Activated CD8-positive, alpha-beta memory T cell treated with anti-CD3 and anti-CD28 coated beads for 36 hours (primary cell): Measurements from ENCODE around the gene DCAF15. TPM values are rescaled to one million over a fixed set of nuclear protein-coding genes. Genes with fewer than 3 reads are reported as not detected.

Experiments
- CTCF ChIA-PET: fragments of 350-600 bp; sonication (Branson Sonifier 250); formaldehyde crosslinking; loops from one replicate; lab custom pipeline; 2021; ENCODE audit warnings: antibody characterized with exemption; lab: Charles Lee
- POLR2A ChIA-PET: fragments of 350-600 bp; sonication (Branson Sonifier 250); formaldehyde crosslinking; loops from one replicate; lab custom pipeline; 2021; ENCODE audit warnings: antibody characterized with exemption; lab: Charles Lee
- total RNA-seq, 2 experiments: library from RNA; stranded (reverse); gene quantifications; one replicate each; pipeline ENCODE4 v1.2.3, GENCODE V29; 2021

The DCAF15 gene
- total RNA-seq, 2 experiments from 2014 or later, result 59.9 to 65.3 TPM

DNA sequence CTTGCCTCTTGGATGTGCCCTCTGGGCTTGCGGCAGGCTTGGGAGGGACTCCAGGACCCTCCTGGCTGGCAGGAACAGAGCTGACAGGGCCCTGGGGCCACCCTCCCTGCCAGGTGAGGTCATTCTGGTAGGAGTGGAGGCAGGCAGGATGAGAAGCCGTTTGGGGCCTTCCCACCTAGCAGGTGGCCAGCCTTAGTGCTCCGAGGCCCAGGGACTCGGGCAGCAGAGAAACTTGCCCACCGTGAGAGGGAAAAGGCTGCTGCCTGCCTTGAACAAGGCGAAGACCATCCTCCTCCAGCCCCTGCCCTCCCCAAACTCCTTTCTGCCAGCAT is 45.3 kb downstream of the DCAF15 start:
- CTCF ChIA-PET, result interaction anchor here (1.2 kb wide), 1 partner anchor 75 kb away, joined by 3 read pairs; the partner anchor contains the start of gene MISP3
- POLR2A ChIA-PET, result no interaction called here

DNA sequence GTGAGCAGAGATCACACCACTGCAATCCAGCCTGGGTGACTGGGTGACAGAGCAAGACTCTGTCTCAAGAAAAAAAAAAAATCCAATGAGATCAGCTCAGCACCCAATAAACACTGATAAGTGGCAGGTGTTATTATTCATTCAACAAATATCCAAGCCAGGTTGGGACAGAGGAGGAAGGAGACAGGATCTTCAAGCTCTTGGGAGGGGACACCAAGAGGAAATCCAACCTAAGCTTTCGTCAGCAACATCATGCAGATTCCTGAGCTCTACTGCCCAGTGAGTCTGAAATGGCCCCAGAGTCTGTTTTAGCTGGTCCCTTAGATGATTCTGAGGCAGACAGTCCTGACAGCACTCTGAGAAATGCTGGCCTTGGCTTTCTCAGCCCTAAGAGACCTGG is 46.1 kb downstream of the DCAF15 start:
- CTCF ChIA-PET, result interaction anchor here (0.5 to 1.2 kb wide), 5 partner anchors 14 to 211 kb away, joined by 3 to 4 read pairs (median 3); partner anchors contain the start of genes IL27RA and MISP3
- POLR2A ChIA-PET, result interaction anchor here (1.0 kb wide), 1 partner anchor 14 kb away, joined by 4 read pairs; no protein-coding TSS in a partner anchor

DNA sequence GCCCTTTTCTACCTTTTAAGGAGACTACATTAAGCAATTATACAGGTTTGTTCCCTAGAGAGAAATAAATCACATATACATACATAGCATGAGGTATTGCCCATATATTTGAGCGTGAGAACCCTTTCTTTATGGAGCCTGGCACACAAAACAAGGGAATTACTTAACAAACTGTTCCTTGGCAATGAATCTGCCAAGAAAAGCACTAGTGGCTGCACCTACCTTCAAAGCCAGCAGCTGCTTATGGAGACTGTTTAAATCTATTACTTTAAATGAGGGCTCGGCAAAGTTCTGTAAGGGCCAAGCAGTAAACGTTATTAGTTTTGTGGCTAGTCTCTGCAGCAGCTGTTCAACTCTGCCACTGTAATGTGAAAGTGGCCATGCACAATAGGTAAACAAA is 46.8 kb downstream of the DCAF15 start:
- ChIA-PET CTCF (interaction anchor here (0.5 to 1.2 kb wide), 5 partner anchors 14 to 211 kb away, joined by 3 to 4 read pairs (median 3); partner anchors contain the start of gene IL27RA), POLR2A (interaction anchor here (1.0 kb wide), 1 partner anchor 14 kb away, joined by 4 read pairs; no protein-coding TSS in a partner anchor)

DNA sequence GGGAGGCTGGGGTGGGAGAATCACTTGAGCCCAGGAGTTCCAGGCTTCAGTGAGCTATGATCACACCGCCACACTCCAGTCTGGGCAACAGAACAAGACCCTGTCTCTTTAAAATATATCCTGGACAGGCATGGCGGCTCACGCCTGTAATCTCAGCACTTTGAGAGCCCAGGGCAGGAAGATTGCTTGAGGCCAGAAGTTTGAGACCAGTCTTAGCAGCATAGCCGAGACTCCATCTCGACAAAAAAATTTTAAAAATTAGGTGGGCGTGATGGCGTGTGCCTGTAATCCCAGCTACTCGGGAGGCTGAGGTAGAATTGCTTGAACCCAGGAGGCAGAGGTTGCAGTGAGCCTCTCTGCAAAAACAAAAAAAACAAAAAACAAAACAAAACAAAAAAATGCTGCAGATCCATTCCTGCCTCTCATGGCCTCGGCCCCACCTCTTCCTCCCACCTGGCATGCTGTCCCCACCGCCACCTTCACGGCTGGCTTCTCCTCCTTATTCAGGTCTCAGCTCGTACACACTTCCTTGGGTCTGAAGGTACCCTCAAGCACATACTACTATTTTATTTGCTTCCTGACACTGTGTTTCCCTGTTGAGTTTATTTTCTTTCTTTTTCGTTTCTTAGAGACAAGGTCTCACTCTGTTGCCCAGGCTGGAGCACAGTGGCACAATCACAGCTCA is 48.5 kb downstream of the DCAF15 start:
- ChIA-PET POLR2A (no interaction called here), CTCF (interaction anchor here (1.3 kb wide), 1 partner anchor 13 kb away, joined by 5 read pairs; no protein-coding TSS in a partner anchor)

DNA sequence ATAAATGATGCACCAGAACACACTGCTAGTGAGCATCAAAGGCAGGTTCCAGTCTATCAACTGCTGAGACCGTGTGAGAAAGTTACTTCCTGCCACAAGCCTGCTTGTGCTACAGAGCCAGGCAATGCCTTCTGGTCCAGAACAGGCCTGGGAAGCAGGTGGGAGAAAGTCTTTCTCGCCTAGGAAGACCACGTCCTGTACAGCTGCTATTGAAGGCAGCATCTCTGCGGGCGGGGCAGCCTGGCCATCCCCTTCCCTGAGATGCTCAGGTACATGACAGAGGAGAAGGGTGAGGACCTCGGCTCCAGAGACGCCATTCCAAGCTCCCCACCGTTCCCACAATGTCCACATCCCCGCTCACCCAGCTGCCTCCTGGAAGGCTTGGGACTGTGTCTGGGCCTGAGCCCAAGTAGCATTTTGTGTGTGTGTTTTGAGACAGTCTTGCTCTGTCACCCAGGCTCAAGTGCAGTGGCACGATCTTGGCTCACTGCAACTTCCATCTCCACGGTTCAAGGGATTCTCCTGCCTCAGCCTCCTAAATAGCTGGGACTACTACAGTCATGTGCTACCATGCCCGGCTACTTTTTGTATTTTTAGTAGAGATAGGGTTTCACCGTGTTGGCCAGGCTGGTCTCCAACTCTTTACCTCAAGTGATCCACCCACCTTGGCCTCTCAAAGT is 50.4 kb downstream of the DCAF15 start:
- POLR2A ChIA-PET, result interaction anchor here (0.6 to 1.5 kb wide), 4 partner anchors 12 to 50 kb away, joined by 3 to 9 read pairs (median 6); partner anchors contain the start of gene DCAF15
- CTCF ChIA-PET, result interaction anchor here (1.3 to 1.7 kb wide), 3 partner anchors 16 to 122 kb away, joined by 3 to 4 read pairs (median 3); no protein-coding TSS in a partner anchor

DNA sequence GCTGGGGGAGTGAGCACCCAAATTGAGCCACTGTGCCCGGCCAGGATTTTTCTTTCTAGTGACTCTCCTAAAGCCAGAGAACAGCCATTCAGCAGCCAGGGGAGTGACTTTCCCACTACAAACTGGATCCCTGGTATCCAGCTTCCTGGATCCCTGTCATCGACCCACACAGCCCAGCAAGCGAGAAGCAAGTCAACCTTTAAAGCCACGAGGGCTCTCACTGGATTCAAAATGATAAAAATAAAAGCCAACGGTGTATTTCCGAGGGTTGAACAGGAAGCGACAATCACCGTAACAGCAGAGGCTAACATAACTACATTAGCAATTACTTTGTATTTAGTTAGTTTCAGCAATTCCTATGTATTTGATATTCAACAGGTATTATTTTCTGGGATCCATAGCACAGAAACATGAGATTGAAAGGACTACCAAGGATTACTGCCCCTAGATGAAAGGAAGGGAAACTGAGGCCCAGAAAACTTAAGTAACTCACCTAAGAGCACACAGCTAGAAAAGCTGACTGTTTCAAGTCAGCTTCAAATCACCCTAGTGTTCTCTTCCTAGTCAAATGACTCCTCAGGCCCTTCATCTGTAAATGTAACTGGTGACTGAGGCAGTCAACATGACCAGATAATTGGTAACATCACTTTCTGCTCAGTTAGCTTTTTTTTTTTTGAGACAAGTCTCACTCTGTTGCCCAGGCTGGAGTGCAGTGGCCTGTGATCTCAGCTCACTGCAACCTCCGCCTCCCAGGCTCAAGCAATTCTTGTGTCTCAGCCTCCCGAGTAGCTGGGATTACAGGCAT is 51.1 kb downstream of the DCAF15 start:
- ChIA-PET POLR2A (interaction anchor here (0.6 to 3.8 kb wide), 6 partner anchors 11 to 113 kb away, joined by 3 to 19 read pairs (median 6); partner anchors contain the start of gene DCAF15), CTCF (interaction anchor here (0.6 to 1.7 kb wide), 5 partner anchors 29 to 411 kb away, joined by 3 to 4 read pairs (median 3); partner anchors contain the start of gene IL27RA)

DNA sequence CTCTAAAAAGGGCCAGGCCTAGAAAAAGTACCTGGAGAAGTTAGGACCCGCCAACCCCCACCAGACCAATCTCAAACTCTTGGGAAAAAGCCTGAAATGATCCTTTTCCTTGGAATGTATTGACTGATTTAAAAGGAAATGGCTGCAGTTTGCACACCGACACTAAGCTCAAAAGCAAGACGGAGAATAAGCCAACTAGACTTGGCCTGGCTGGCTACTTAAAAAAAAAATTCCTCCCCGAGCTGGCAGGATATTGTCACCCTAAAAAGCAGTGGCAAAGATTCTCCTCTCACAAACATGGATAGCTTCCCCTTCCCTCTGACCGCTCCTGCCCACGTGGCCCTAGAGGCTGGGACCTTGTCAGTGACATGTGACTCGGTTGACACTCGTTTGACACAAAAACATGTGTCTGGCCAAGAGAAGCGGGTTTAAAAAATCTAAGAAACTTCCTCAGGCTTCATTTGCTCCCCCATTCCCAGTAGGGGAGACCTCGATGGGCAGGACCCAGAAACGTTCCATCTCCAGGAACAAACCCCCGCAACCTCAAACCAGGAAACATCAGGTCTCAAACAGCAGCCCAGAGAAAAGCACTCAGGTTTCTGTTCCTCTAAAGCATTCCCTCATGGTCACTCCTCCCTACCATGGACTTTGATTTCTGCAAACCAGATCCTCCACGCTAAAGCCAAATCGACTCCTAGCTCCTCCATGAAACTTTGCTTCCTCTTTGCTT is 52.5 kb downstream of the DCAF15 start:
- ChIA-PET CTCF (interaction anchor here (1.4 to 1.5 kb wide), 3 partner anchors 27 to 127 kb away, joined by 3 to 4 read pairs (median 3); partner anchors contain the start of gene IL27RA), POLR2A (interaction anchor here (0.7 to 3.8 kb wide), 5 partner anchors 17 to 52 kb away, joined by 3 to 19 read pairs (median 4); partner anchors contain the start of genes DCAF15 and IL27RA)

DNA sequence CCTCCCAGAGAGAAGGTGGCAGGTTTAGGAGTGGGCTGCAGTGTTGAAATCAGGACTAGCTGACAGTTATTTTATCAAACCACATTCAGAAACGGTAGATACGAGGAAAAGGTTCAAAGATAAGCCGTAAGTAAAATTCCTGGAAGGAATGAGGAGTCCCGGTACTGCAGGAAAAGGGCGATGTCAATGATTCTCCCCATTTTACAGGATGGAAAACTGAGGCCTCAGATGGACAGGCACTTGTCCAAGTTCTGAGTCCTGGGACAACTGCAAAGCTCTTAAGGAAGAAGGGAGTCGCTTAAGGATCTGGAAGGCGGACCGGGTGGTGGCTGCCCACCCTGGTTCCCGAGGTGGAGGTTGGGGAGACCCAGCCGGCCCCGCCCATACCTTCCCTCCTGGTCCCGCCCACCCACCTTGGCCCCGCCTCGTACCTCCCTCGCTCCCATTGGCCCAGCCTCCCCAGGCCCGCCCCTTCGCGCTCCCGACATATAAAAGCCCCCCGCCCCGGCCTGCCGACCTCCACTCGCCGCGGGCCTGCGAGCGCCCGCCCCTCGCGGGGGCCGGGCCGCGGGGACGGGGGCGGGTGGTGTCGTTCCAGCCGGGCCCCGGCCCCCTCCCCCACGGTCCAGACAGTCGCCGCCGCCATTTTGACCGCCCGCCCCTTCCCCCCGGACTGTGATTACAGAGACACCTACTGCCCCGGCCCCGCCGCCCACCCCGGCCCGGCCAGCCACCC is 53.2 kb downstream of the DCAF15 start:
- CTCF ChIA-PET, result interaction anchor here (0.9 to 2.3 kb wide), 3 partner anchors 102 to 159 kb away, joined by 3 to 5 read pairs (median 3); no protein-coding TSS in a partner anchor
- POLR2A ChIA-PET, result interaction anchor here (0.6 to 3.8 kb wide), 8 partner anchors 18 to 355 kb away, joined by 3 to 19 read pairs (median 4); partner anchors contain the start of genes ASF1B, DCAF15 and IL27RA

DNA sequence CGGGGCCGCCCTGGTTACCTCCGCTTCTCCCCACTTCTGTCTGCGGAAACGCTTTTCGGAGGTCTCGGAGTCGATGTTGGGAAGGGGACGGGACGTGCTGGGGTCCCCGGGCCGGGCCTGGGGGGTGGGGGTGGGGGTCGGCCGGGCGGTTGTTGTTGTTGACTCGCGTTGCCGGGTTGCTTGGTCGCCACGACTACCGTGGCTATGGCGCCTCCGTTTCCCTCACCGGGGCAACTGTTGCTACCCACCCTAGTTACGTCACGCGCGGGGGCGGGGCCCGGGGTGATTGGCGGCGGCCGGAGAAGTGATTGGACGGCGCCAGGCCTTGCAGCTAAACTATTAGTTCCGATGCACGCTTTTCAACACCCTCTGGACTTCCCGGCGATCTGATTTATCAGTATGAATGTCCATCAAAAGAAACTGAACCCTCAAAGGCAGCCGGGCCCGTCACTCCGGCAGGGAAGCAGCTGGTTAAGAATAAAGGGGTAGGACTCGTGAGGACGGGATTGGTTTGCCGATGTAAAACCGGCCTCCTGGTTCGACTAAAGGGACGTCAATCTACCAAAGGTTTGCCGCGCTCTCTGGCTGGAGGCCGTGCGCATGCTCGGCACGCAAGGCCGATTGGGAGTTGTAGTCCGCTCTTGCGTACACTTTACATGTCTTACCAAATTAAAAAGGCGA is 53.9 kb downstream of the DCAF15 start, which contains the start of gene RFX1:
TSS of gene RFX1 (minus strand) at position 236 of the 681 bp plus-strand sequence. CDS start 12,477 bp downstream, outside the sequence.
- CTCF ChIA-PET, result interaction anchor here (0.5 to 2.3 kb wide), 6 partner anchors 26 to 362 kb away, joined by 3 to 5 read pairs (median 4); partner anchors contain the start of genes DCAF15 and IL27RA
- POLR2A ChIA-PET, result interaction anchor here (0.6 to 3.8 kb wide), 7 partner anchors 19 to 354 kb away, joined by 3 to 19 read pairs (median 5); partner anchors contain the start of genes ASF1B, DCAF15 and IL27RA

DNA sequence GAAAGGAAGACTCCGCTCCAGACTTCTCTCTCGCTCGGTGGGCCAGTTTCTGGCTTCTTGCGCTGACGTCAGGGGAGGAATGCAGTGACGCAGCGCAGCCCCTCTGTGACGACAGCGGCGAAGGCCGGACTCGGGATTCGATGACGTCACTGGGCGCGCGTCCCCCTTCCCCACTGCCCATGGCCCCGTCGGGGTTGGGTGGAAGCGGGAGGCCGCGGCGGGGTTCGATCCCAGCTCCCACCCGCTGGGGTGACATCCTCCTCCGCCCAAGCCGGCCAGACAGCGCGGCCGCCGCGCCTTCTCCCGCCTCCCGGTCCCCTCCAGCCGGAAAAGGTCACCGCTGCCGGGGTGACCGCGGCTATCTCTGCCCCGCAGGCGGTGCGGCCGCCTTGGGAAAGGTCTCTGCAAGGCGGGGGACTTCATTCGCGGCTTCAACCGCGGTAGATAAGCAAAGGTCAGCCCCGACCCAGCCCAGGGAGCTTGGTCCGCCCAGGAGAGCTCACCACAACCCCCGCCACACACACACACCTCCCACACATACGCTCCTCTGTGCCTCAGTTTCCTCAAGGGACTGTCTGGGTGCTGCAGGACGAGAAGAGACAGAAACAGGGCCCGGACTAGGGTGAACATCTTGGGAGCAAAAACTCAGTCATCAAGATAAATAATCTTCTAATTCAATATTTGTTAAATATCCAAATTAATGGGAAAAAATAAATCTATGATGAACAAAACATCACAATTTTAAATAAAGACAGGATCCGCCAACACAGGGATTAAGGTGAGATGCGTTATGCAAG is 54.7 kb downstream of the DCAF15 start:
- ChIA-PET CTCF (interaction anchor here (0.5 to 2.3 kb wide), 7 partner anchors 20 to 362 kb away, joined by 3 to 5 read pairs (median 4); partner anchors contain the start of genes DCAF15 and IL27RA), POLR2A (interaction anchor here (0.5 to 3.8 kb wide), 8 partner anchors 12 to 1285 kb away, joined by 3 to 19 read pairs (median 5); partner anchors contain the start of genes ASF1B, DCAF15 and IL27RA)

Other genes with a start within 250 kb of the DCAF15 start
- gene MRI1, start 188.0 kb upstream of the DCAF15 start, total RNA-seq, result 10 to 100 TPM; 44.6 to 46.1 TPM
- gene C19orf53, start 178.1 kb upstream of the DCAF15 start, total RNA-seq, result 100 to 1,000 TPM; 142 to 148 TPM
- 1 to 10 TPM; 4.9 to 5.8 TPM for gene ZSWIM4, start 157.1 kb upstream of the DCAF15 start, total RNA-seq
- 1 to 10 TPM in 1 of 2 experiments, under 1 TPM in 1; 0.92 to 2.1 TPM for gene NANOS3, start 75.4 kb upstream of the DCAF15 start, total RNA-seq
- gene BRME1, start 46.4 kb upstream of the DCAF15 start, total RNA-seq, result 1 to 10 TPM; 6.9 TPM
- gene CC2D1A, start 46.3 kb upstream of the DCAF15 start, total RNA-seq, result 10 to 100 TPM; 29.4 to 30.5 TPM
- gene PODNL1, start 14.1 kb upstream of the DCAF15 start, total RNA-seq, result under 1 TPM in 1 of 2 experiments, not detected in 1; 0.21 TPM
- 10 to 100 TPM; 11.8 to 12.5 TPM for gene RFX1, start 53.8 kb downstream of the DCAF15 start, total RNA-seq
- not detected for gene RLN3, start 75.6 kb downstream of the DCAF15 start, total RNA-seq
- 10 to 100 TPM; 60.1 to 61.1 TPM for gene IL27RA, start 79.3 kb downstream of the DCAF15 start, total RNA-seq
- not detected for gene PALM3, start 109.6 kb downstream of the DCAF15 start, total RNA-seq
- gene MISP3, start 120.3 kb downstream of the DCAF15 start, total RNA-seq, result 1 to 10 TPM; 1.0 to 1.1 TPM
- gene C19orf67, start 133.3 kb downstream of the DCAF15 start, total RNA-seq, result not detected
- gene SAMD1, start 138.2 kb downstream of the DCAF15 start, total RNA-seq, result 10 to 100 TPM; 95.0 to 96.1 TPM
- 10 to 100 TPM; 70.5 to 74.1 TPM for gene PRKACA, start 165.3 kb downstream of the DCAF15 start, total RNA-seq
- 10 to 100 TPM; 79.7 to 83.6 TPM for gene ASF1B, start 184.1 kb downstream of the DCAF15 start, total RNA-seq